PFSK-1 (cell line): ENCODE measurements around the gene USP35.

Experiments used
- FOXP2 ChIP-seq: optimal IDR thresholded peaks from 2 replicates; pipeline ENCODE3; 2011; ENCODE audit warnings: borderline replicate concordance, control low read depth, inconsistent platforms; ENCODE audit not compliant: insufficient read depth; ENCODE audit errors: extremely low read length, extremely low read depth
- POLR2AphosphoS5 ChIP-seq: IDR thresholded peaks from 2 replicates; pipeline ENCODE4 v1.6.1; 2012; ENCODE audit warnings: low read depth, mild to moderate bottlenecking, control low read depth, low read length, moderate library complexity
- REST ChIP-seq, 2 experiments: IDR thresholded peaks; 2 replicates each; pipeline versions ENCODE4 v1.6.1 to v1.8.0; 2011 to 2012; ENCODE audit warnings: low read depth in 2 of 2, low read length in 2 of 2, control low read depth in 1 of 2, inconsistent platforms in 1 of 2, mild to moderate bottlenecking in 1 of 2, moderate library complexity in 1 of 2; ENCODE audit not compliant: insufficient read depth in 1 of 2
- SIN3A ChIP-seq: IDR thresholded peaks from 2 replicates; pipeline ENCODE4 v1.6.1; 2012; ENCODE audit warnings: mild to moderate bottlenecking, low read length, moderate library complexity, borderline replicate concordance; ENCODE audit not compliant: insufficient read depth
- TAF1 ChIP-seq: IDR thresholded peaks from 2 replicates; pipeline ENCODE4 v1.6.1; 2012; ENCODE audit warnings: low read length, control low read depth, borderline replicate concordance; ENCODE audit not compliant: insufficient read depth

USP35 gene

GRCh38 chr11:78145511-78146025 is 43.2 kb upstream of the USP35 start:
- TF ChIP-seq REST (IDR thresholded peaks at IDR 0.05; ENCODE audit: insufficient read depth in 1 of 2, low read depth in 2 of 2, low read length in 2 of 2) (no peak), POLR2AphosphoS5 (no peak), SIN3A (no peak), FOXP2 (no peak), TAF1 (no peak)

GRCh38 chr11:78147807-78148206 is 40.9 kb upstream of the USP35 start:
- no peak for TF ChIP-seq SIN3A
- TF ChIP-seq POLR2AphosphoS5, result no peak

GRCh38 chr11:78149646-78150045 is 39.1 kb upstream of the USP35 start:
- no peak for TF ChIP-seq FOXP2
- TF ChIP-seq POLR2AphosphoS5, result no peak
- no peak for TF ChIP-seq TAF1
- no peak for TF ChIP-seq REST (IDR thresholded peaks at IDR 0.05; ENCODE audit: insufficient read depth in 1 of 2, low read depth in 2 of 2, low read length in 2 of 2)
- no peak for TF ChIP-seq SIN3A

GRCh38 chr11:78150346-78150745 is 38.4 kb upstream of the USP35 start:
- TF ChIP-seq REST (IDR thresholded peaks at IDR 0.05; ENCODE audit: insufficient read depth in 1 of 2, low read depth in 2 of 2, low read length in 2 of 2), result no peak
- TF ChIP-seq FOXP2, result no peak
- no peak for TF ChIP-seq POLR2AphosphoS5
- TF ChIP-seq TAF1, result no peak
- TF ChIP-seq SIN3A, result no peak

- TF ChIP-seq REST (IDR thresholded peaks at IDR 0.05; ENCODE audit: insufficient read depth in 1 of 2, low read depth in 2 of 2, low read length in 2 of 2), result no peak
- no peak for TF ChIP-seq SIN3A
- no peak for TF ChIP-seq POLR2AphosphoS5
- TF ChIP-seq TAF1, result no peak
- no peak for TF ChIP-seq FOXP2
Observed at GRCh38 chr11:78150754-78151153, 38.0 kb upstream of the USP35 start.
